PC-3 (cell line): ENCODE measurements around the gene MCF2L2. TPM values are rescaled to one million over a fixed set of nuclear protein-coding genes. Genes with fewer than 3 reads are reported as not detected.

Source experiments
- ATAC-seq: fragments of 200-7000 bp; cut with Tn5 transposase; 2 replicates; pipeline ENCODE4 v1.9.1; 2020; ENCODE audit warnings: mild to moderate bottlenecking, moderate library complexity
- BruUV-seq: library from RNA; stranded (reverse); fragments of 400-500 nt; replicated peaks from 2 replicates; lab custom pipeline; 2021; lab: Mats Ljungman, UMichigan
- CTCF ChIA-PET: fragments of 300-600 bp; sonication (Branson Sonifier 250); formaldehyde crosslinking; loops from one replicate; lab custom pipeline; 2022; ENCODE audit warnings: antibody characterized with exemption; lab: Charles Lee
- POLR2A ChIA-PET: fragments of 300-600 bp; sonication (Branson Sonifier 250); formaldehyde crosslinking; loops from one replicate; lab custom pipeline; 2022; ENCODE audit warnings: antibody characterized with exemption; ENCODE audit not compliant: unreplicated experiment; lab: Charles Lee
- DNase-seq: peaks from one replicate; pipeline ENCODE4 v3.0.0-alpha.2; 2015
- H2AFZ ChIP-seq: fragments of 300-600 bp; sonication (generic); 2 replicates; pipeline ENCODE4 v1.6.0; 2016; ENCODE audit warnings: antibody characterized with exemption, low read length
- H3F3A ChIP-seq: fragments of 300-600 bp; sonication (generic); one replicate; pipeline ENCODE4 v1.6.0; 2017; ENCODE audit warnings: antibody characterized with exemption, low read length, control low read depth, mild to moderate bottlenecking; ENCODE audit not compliant: unreplicated experiment
- H3K27ac ChIP-seq: fragments of 300-600 bp; sonication (generic); 2 replicates; pipeline ENCODE4 v1.5.1; 2016; ENCODE audit warnings: mild to moderate bottlenecking, low read length
- H3K27me3 ChIP-seq: fragments of 300-600 bp; sonication (generic); 2 replicates; pipeline ENCODE4 v1.6.1; 2016; ENCODE audit warnings: low read length, mixed read lengths
- H3K36me3 ChIP-seq: fragments of 300-600 bp; sonication (generic); 2 replicates; pipeline ENCODE4 v1.6.1; 2016; ENCODE audit warnings: low read depth, mixed run types, low read length, mixed read lengths
- H3K4me1 ChIP-seq: fragments of 300-600 bp; sonication (generic); 2 replicates; pipeline ENCODE4 v1.5.1; 2016; ENCODE audit warnings: low read length; ENCODE audit not compliant: insufficient read depth
- H3K4me2 ChIP-seq: fragments of 300-600 bp; sonication (generic); 2 replicates; pipeline ENCODE4 v1.6.0; 2016; ENCODE audit warnings: low read length
- H3K4me3 ChIP-seq: fragments of 300-600 bp; sonication (generic); 2 replicates; pipeline ENCODE4 v1.5.1; 2016; ENCODE audit warnings: mild to moderate bottlenecking, low read length, mixed read lengths
- H3K79me2 ChIP-seq: fragments of 300-600 bp; sonication (generic); 2 replicates; pipeline ENCODE4 v1.6.1; 2017; ENCODE audit warnings: low read length, mixed read lengths
- H3K9ac ChIP-seq: fragments of 300-600 bp; sonication (generic); 2 replicates; pipeline ENCODE4 v1.6.0; 2016; ENCODE audit warnings: mild to moderate bottlenecking, low read length
- H3K9me2 ChIP-seq: fragments of 300-600 bp; sonication (generic); replicated peaks from 2 replicates; pipeline ENCODE4 v1.6.1; 2016; ENCODE audit warnings: mixed run types, low read length, mixed read lengths
- H3K9me3 ChIP-seq: fragments of 300-600 bp; sonication (generic); 2 replicates; pipeline ENCODE4 v1.6.1; 2016; ENCODE audit warnings: low read length, mixed read lengths
- H4K20me1 ChIP-seq: fragments of 300-600 bp; sonication (generic); 2 replicates; pipeline ENCODE4 v1.6.1; 2016; ENCODE audit warnings: low read length, mixed read lengths
- EZH2 ChIP-seq: fragments of 300-600 bp; sonication (generic); IDR thresholded peaks from one replicate; pipeline ENCODE4 v1.6.1; 2017; ENCODE audit warnings: antibody characterized with exemption, mild to moderate bottlenecking, low read length; ENCODE audit not compliant: unreplicated experiment
- EZH2phosphoT487 ChIP-seq: fragments of 300-600 bp; sonication (generic); IDR thresholded peaks from 2 replicates; pipeline ENCODE4 v1.6.1; 2018; ENCODE audit warnings: mild to moderate bottlenecking, antibody characterized with exemption, low read length, borderline replicate concordance
- intact Hi-C: fragments of 100-400 bp; cut with micrococcal nuclease; formaldehyde crosslinking; loops from 2 replicates; pipeline ENCODE4 v1.9.0; 2023
- total RNA-seq: library from RNA; depleted of rRNA; stranded (reverse); fragments of >200 nt; gene quantifications from 2 replicates; pipeline ENCODE4 v1.2.3, GENCODE V29; 2014
- TF ChIP-seq, protein P1 (sequence below): fragments of 300-600 bp; sonication (generic); conservative IDR thresholded peaks from 2 replicates; pipeline ENCODE4 v1.5.1; 2017; ENCODE audit warnings: antibody characterized with exemption, low read depth, mild to moderate bottlenecking, low read length

Gene MCF2L2
- total RNA-seq, 1 experiment from 2014 or later, result 3.6 TPM

DNA sequence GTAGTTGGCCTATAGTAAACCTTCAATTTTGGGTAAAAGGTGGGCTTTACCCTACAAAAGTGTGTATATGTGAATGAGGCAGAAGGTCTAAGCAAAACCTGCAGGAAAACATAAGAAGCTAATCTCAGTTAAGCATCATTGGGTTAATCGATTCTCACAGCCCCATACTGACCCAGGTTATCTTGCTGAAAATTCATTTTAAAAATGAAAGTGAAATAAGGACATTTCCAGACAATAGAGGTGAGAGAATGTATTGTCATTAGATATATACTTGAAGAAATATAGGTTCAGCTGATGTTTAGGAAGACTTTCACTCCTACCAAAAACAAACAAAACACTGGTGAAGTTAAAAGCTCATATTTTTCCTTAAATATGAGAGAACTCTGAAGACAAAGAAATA is 85.6 kb downstream of the MCF2L2 start:
- H4K20me1 ChIP-seq, result no peaks in the 10 kb centered on the region
- H3K36me3 ChIP-seq, result no peaks in the 10 kb centered on the region
- DNase-seq, result no peak
- POLR2A ChIA-PET, result no interaction called here
- H3F3A ChIP-seq, result no peaks in the 10 kb centered on the region
- intact Hi-C loops, result no loop called here
- BruUV-seq, result no TSS peak
- TF ChIP-seq EZH2, result no peak
- TF ChIP-seq, protein P1, sequence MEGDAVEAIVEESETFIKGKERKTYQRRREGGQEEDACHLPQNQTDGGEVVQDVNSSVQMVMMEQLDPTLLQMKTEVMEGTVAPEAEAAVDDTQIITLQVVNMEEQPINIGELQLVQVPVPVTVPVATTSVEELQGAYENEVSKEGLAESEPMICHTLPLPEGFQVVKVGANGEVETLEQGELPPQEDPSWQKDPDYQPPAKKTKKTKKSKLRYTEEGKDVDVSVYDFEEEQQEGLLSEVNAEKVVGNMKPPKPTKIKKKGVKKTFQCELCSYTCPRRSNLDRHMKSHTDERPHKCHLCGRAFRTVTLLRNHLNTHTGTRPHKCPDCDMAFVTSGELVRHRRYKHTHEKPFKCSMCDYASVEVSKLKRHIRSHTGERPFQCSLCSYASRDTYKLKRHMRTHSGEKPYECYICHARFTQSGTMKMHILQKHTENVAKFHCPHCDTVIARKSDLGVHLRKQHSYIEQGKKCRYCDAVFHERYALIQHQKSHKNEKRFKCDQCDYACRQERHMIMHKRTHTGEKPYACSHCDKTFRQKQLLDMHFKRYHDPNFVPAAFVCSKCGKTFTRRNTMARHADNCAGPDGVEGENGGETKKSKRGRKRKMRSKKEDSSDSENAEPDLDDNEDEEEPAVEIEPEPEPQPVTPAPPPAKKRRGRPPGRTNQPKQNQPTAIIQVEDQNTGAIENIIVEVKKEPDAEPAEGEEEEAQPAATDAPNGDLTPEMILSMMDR, result no peak
- TF ChIP-seq EZH2phosphoT487, result no peak
- no peaks in the 10 kb centered on the region for H3K9me3 ChIP-seq
- H2AFZ ChIP-seq, result no peak overlapping the region
- H3K9ac ChIP-seq, result no peak overlapping the region
- ATAC-seq, result no peak
- H3K4me2 ChIP-seq, result no peak overlapping the region
- CTCF ChIA-PET, result no interaction called here
- no peaks in the 10 kb centered on the region for H3K9me2 ChIP-seq
- H3K79me2 ChIP-seq, result no peaks in the 10 kb centered on the region
- no peak overlapping the region for H3K4me3 ChIP-seq
- H3K27ac ChIP-seq, result no peak overlapping the region
- H3K4me1 ChIP-seq, result no peaks in the 10 kb centered on the region
- H3K27me3 ChIP-seq, result no peaks in the 10 kb centered on the region

DNA sequence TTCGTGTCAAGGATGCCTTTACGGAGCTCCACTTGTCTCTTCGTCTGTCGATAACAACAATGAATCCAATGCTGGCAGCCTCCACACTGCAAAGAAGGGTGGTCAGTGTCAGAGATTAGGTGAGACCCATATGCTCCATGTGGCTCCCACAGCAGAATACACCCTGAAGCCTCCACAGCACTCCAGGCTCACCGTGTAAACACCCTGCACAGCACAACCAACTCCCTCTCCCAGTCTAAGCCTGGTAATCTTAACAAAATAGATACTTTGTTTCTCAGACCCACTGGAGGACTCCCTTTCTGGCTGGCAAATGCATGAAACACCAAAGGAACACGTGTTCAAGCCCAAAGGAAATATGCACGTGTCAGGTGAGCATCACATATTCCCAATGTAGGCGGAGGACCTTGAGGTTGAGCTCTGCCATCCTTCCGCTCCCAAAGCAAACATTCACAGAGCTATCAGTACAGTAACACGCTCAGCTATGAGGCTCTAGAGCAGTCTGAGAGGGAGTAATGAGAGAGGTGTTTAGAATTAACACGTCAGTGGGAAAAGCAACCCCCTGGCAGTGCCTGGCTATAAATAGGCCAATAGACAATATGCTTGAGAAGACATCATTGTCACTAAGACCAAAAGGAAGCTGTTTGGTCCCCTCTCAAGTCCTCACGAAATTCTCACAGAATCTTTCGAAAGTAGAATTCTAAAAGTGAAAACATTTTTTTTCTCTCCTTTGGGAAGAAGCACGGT is 86.7 kb downstream of the MCF2L2 start:
- Histone ChIP-seq H3K4me3 (no peak overlapping the region), H3K4me2 (no peak overlapping the region), H3K9me2 (no peaks in the 10 kb centered on the region), H3K27me3 (no peaks in the 10 kb centered on the region), H3K4me1 (no peaks in the 10 kb centered on the region), H4K20me1 (no peaks in the 10 kb centered on the region), H3K9ac (no peak overlapping the region), H3K36me3 (no peaks in the 10 kb centered on the region), H3K27ac (no peak overlapping the region), H3K79me2 (no peaks in the 10 kb centered on the region), H3K9me3 (no peaks in the 10 kb centered on the region), H2AFZ (no peak overlapping the region), H3F3A (no peaks in the 10 kb centered on the region)
- DNase-seq, result no peak
- BruUV-seq, result no TSS peak
- TF ChIP-seq EZH2phosphoT487 (no peak), EZH2 (no peak)
- TF ChIP-seq, protein P1, result no peak
- intact Hi-C loops, result no loop called here
- ChIA-PET POLR2A (no interaction called here), CTCF (no interaction called here)
- no peak for ATAC-seq

DNA sequence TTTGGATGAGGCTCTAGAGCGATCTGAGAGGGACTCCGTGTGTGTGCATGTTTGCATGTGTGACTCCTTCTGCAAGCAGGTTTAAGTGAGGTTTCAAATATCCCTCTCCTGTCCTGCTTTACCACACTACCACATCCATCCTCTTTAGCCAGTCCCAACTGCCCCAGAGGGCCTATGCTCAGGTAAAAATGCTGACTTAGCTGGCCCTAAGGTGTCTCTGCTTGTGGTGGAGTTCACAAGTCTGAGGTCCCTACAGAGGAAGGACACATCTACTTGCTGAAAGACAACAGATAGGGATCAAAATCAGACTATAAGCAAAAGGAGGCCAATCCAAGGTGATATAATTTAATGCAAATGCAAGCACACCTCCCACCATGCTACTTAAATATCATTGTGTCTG is 88.2 kb downstream of the MCF2L2 start:
- DNase-seq (no peak), ATAC-seq (no peak)
- no peaks in the 10 kb centered on the region for H4K20me1 ChIP-seq
- H2AFZ ChIP-seq, result no peak overlapping the region
- no peaks in the 10 kb centered on the region for H3K36me3 ChIP-seq
- no peak for TF ChIP-seq EZH2phosphoT487
- TF ChIP-seq, protein P1, result no peak
- no peak for TF ChIP-seq EZH2
- H3K9me2 ChIP-seq, result no peaks in the 10 kb centered on the region
- H3K4me3 ChIP-seq, result no peak overlapping the region
- H3K4me1 ChIP-seq, result no peaks in the 10 kb centered on the region
- intact Hi-C loops, result no loop called here
- H3K9ac ChIP-seq, result no peak overlapping the region
- H3K27me3 ChIP-seq, result no peaks in the 10 kb centered on the region
- no peaks in the 10 kb centered on the region for H3F3A ChIP-seq
- H3K9me3 ChIP-seq, result no peaks in the 10 kb centered on the region
- no peaks in the 10 kb centered on the region for H3K79me2 ChIP-seq
- ChIA-PET CTCF (no interaction called here), POLR2A (no interaction called here)
- no peak overlapping the region for H3K4me2 ChIP-seq
- BruUV-seq, result no TSS peak
- no peak overlapping the region for H3K27ac ChIP-seq
